Heart right ventricle (tissue), 16 donors: ENCODE measurements around the gene COL8A1. TPM values are rescaled to one million over a fixed set of nuclear protein-coding genes. Genes with fewer than 3 reads are reported as not detected.
"Not testable (repeated sequence)": the region's sequence is repeated elsewhere in the genome, so short reads cannot be mapped to it uniquely, and the experiment has no call there.

Source experiments
- ATAC-seq, 8 donors: fragments of 200-7000 bp; cut with Tn5 transposase; one replicate each; pipeline ENCODE4 v1.9.1; 2020; ENCODE audit warnings: mild to moderate bottlenecking in 8 of 8, moderate library complexity in 8 of 8, moderate number of reproducible peaks in 1 of 8
- DNase-seq, 2 donors: peaks; one replicate each; pipeline ENCODE4 v3.0.0-alpha.2; 2020
- H3K27ac ChIP-seq, 10 donors: fragments of 200-600 bp; sonication (generic) in 2 of 10; one replicate each; pipeline versions ENCODE4 v1.5.0 to v1.8.0; 2020 to 2022; ENCODE audit warnings: mild to moderate bottlenecking in 3 of 10
- H3K27me3 ChIP-seq, 7 donors: fragments of 200-600 bp; one replicate each; pipeline ENCODE4 v1.8.0; 2021 to 2022; ENCODE audit warnings: mild to moderate bottlenecking in 2 of 7
- H3K36me3 ChIP-seq, 9 donors: fragments of 200-600 bp; sonication (generic) in 1 of 9; one replicate each; pipeline versions ENCODE4 v1.5.0 to v1.8.0; 2020 to 2022; ENCODE audit warnings: mild to moderate bottlenecking in 2 of 9
- H3K4me1 ChIP-seq, 9 donors: fragments of 200-600 bp; sonication (generic) in 1 of 9; one replicate each; pipeline versions ENCODE4 v1.5.0 to v1.8.0; 2020 to 2022; ENCODE audit warnings: mild to moderate bottlenecking in 4 of 9
- H3K4me3 ChIP-seq, 10 donors: fragments of 200-600 bp; sonication (generic) in 2 of 10; one replicate each; pipeline versions ENCODE4 v1.5.0 to v1.8.0; 2020 to 2022; ENCODE audit warnings: mild to moderate bottlenecking in 7 of 10, moderate library complexity in 2 of 10
- H3K9me3 ChIP-seq, 11 donors: fragments of 200-600 bp in 10 of 11; sonication (generic) in 2 of 11; one replicate each; pipeline versions ENCODE4 v1.5.0 to v1.8.0; 2013 to 2022; ENCODE audit warnings: mild to moderate bottlenecking in 2 of 11, control low read depth in 1 of 11, moderate library complexity in 1 of 11
- CTCF ChIP-seq, 9 donors: fragments of 200-600 bp; sonication (generic) in 2 of 9; IDR thresholded peaks; one replicate each; pipeline versions ENCODE4 v1.5.0 to v1.8.0; 2021 to 2022; ENCODE audit warnings: antibody characterized with exemption in 9 of 9, mild to moderate bottlenecking in 5 of 9, moderate library complexity in 1 of 9
- WGBS, 2 donors: extraction: QIAGEN DNeasy Blood & Tissue Kit; methylation state at CpG; one replicate each; pipeline ENCODE4 v1.1.7; 2013; ENCODE audit warnings: inconsistent platforms in 1 of 2; 5-methylcytosine and 5-hydroxymethylcytosine counted together
- intact Hi-C, 10 donors: fragments of 100-400 bp; cut with DNase I; formaldehyde crosslinking; loops; one replicate each; pipeline versions ENCODE4 v1.11.1 to v1.14.2; 2022
- polyA plus RNA-seq, 2 donors: library from polyadenylated mRNA; stranded (reverse); fragments of 200-250 nt; gene quantifications; one replicate each; pipeline ENCODE4 v1.2.3, GENCODE V29; 2013
- total RNA-seq, 10 donors: library from RNA; stranded (reverse); fragmentation: NEBNext Ultra II Directional in 3 of 10; extraction: Animal tissue kit (Norgen Biotek cat#: 25700) in 3 of 10; gene quantifications; one replicate each; pipeline versions ENCODE4 v1.2.1 to v1.2.4, GENCODE V29; 2021 to 2023
- donor health status: Arrhythmogenic right ventricular cardiomyopathy.
- donor health status: ischemic (EF 13 %, LVEDD 7.1; RV severe dilation, severe dysfunction).
- donor health status: healthy with polysubstance abuse.
- donor health status: DM: no; HTN: yes; CAD: no.
- donor health status: DM: no; HTN: no; CAD: no.
- donor health status: ischemic (EF 25% LVEDD 6.9; RV normal size, moderate dysfunction).
- donor health status: ischemic (EF 25% LVEDD 5.7; RV mildly dilated, moderate dysfunction).
- donor health status: healthy.
- donor health status: DM: yes; HTN: yes; CAD: no.
- donor health status: Ischemic cardiomyopathy.
- donor health status: ischemic (EF 35%, LVEDD 5.7; RV mildly dilated, moderate dysfunction).
- donor health status: nonischemic (EF 11% LVEDD 7.7; RV severe dilation, severe dysfunction).
- donor health status: DM: yes; HTN: yes; CAD: no.
- donor health status: PGD.
- donor health status: ischemic (EF 29% LVEDD 5.4; RV normal size, mild dysfunction).
- donor health status: nonischemic (EF 23%, LVEDD 6.1; RV moderate dilation, normal function).

The COL8A1 gene
- total and polyA plus RNA-seq, 12 donors = 7.5 to 32.2 (median 14.5) TPM

DNA sequence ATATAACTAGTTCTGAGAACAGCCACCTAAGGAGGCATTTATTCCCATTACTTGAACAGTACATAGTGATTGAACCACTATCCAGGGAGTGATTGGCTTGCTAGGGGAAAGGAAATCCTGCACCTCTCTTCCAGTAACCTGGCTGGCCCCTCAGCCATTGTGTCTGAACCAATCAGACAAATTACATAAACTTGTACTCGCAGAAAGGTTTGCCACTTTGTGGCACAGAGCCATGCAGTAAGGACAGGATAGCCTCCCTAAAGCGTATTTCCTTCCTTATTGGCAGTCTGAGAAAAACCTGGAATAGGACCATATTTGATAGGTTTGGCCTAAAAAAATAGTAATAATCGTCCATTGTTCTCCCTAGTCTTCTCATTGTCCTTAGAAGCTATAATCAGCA is 198.3 kb downstream of the COL8A1 start:
- peak in 1 of 2 donors; percentile 17 for DNase-seq
- ATAC-seq = peak in 4 of 8 donors; percentile 41 to 64 (median 44)

GRCh38 chr3:99837715-99838114 is 199.3 kb downstream of the COL8A1 start:
- ATAC-seq (no peak), DNase-seq (no peak)
- Histone ChIP-seq H3K4me1 (peaks cover 0 to 48% (median 20%) of the 10 kb centered on the region in 9 donors), H3K36me3 (peaks cover 0 to 13% (median 0%) of the 10 kb centered on the region in 9 donors), H3K27me3 (no peaks in the 10 kb centered on the region), H3K4me3 (no peak overlapping the region), H3K9me3 (no peaks in the 10 kb centered on the region), H3K27ac (peak overlapping the region in 2 of 10 donors; percentile 36 to 43)
- TF ChIP-seq CTCF (IDR thresholded peaks at IDR 0.05) = no peak
- intact Hi-C loops = loop anchor here in 1 of 10 donors (5.0 kb wide), 2 partner anchors 230 to 420 kb away; no protein-coding TSS in a partner anchor
- WGBS, 2 donors = 94 to 98% methylated on average over 1 of the region's 1 CpG

More for the DNA sequence above, 198.3 kb downstream of the COL8A1 start:
- Histone ChIP-seq H3K36me3 (peaks cover 0 to 13% (median 0%) of the 10 kb centered on the region in 9 donors), H3K4me1 (peaks cover 0 to 47% (median 23%) of the 10 kb centered on the region in 9 donors), H3K27ac (peak overlapping the region in 3 of 10 donors; percentile 14 to 43 (median 28)), H3K4me3 (no peak overlapping the region), H3K27me3 (no peaks in the 10 kb centered on the region), H3K9me3 (no peaks in the 10 kb centered on the region)
- 63 to 74% methylated on average over 3 of the region's 3 CpGs for whole genome bisulfite sequencing, 2 donors
- intact Hi-C loops = loop anchor here in 1 of 10 donors (5.0 kb wide), 2 partner anchors 231 to 421 kb away; no protein-coding TSS in a partner anchor
- TF ChIP-seq CTCF (IDR thresholded peaks at IDR 0.05) = no peak

DNA sequence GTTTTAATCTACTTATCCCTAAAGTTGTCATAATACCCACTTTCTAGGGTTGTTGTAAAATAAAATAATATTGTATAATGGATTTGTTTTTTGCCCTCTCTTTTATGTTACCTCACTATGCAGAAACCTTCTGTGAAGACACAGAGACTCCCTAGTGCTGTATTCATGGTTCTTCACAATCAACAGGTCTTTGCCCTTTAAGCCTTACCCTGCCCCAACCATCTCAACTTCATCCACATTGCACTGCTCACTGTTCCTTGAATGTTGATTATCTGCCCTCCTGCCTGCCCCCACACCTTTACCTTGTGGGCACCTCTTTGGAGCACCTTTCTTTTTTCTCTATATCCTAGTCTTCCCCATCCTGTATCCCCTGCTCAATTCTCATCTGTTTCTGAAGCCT is 200.4 kb downstream of the COL8A1 start:
- intact Hi-C loops = loop anchor here in 1 of 10 donors (5.0 kb wide), 2 partner anchors 229 to 419 kb away; no protein-coding TSS in a partner anchor
- ATAC-seq (no peak), DNase-seq (no peak)
- H3K4me3 ChIP-seq = no peak overlapping the region
- H3K27ac ChIP-seq = no peak overlapping the region
- no peak for TF ChIP-seq CTCF (IDR thresholded peaks at IDR 0.05)
- H3K9me3 ChIP-seq = no peaks in the 10 kb centered on the region
- H3K27me3 ChIP-seq = no peaks in the 10 kb centered on the region
- H3K4me1 ChIP-seq = peaks cover 0 to 53% (median 25%) of the 10 kb centered on the region in 9 donors
- H3K36me3 ChIP-seq = peaks cover 0 to 13% (median 0%) of the 10 kb centered on the region in 9 donors

- no peaks in the 10 kb centered on the region for H3K9me3 ChIP-seq
- 88 to 89% methylated on average over 1 of the region's 1 CpG for WGBS, 2 donors
- peaks cover 0 to 13% (median 0%) of the 10 kb centered on the region in 9 donors for H3K36me3 ChIP-seq
- intact Hi-C loops = loop anchor here in 9 of 10 donors (5.0 to 10.0 kb wide), 9 partner anchors 168 to 418 kb away; no protein-coding TSS in a partner anchor
- no peak overlapping the region for H3K4me3 ChIP-seq
- H3K27me3 ChIP-seq = no peaks in the 10 kb centered on the region
- H3K4me1 ChIP-seq = peaks cover 0 to 55% (median 30%) of the 10 kb centered on the region in 9 donors
- no peak for TF ChIP-seq CTCF (IDR thresholded peaks at IDR 0.05)
- ATAC-seq (no peak), DNase-seq (no peak)
- no peak overlapping the region for H3K27ac ChIP-seq
These were observed 201.2 kb downstream of the COL8A1 start for GRCh38 chr3:99839613-99840012.

- H3K27me3 ChIP-seq, ATAC-seq, H3K27ac ChIP-seq, H3K9me3 ChIP-seq, H3K4me3 ChIP-seq, DNase-seq: not testable (repeated sequence)
- peaks cover 0 to 13% (median 0%) of the 10 kb centered on the region in 9 donors for H3K36me3 ChIP-seq
- intact Hi-C loops = loop anchor here in 8 of 10 donors (2.0 to 10.0 kb wide), 11 partner anchors 165 to 415 kb away; no protein-coding TSS in a partner anchor
- peaks cover 0 to 60% (median 47%) of the 10 kb centered on the region in 9 donors for H3K4me1 ChIP-seq
- WGBS, 2 donors = 98 to 99% methylated on average over 4 of the region's 4 CpGs
These were observed 203.6 kb downstream of the COL8A1 start for GRCh38 chr3:99841949-99842348.
